GM12878 (cell line): ENCODE data around the gene RNF115. TPM values are rescaled to one million over a fixed set of nuclear protein-coding genes. Genes with fewer than 3 reads are reported as not detected.

Experiments used
- ATAC-seq: fragments of 200-7000 bp; cut with Tn5 transposase; 3 replicates; pipeline ENCODE4 v1.9.1; 2020; ENCODE audit warnings: mild to moderate bottlenecking, moderate library complexity
- BruUV-seq: library from RNA; stranded (reverse); fragments of 400-500 nt; replicated peaks from 2 replicates; lab custom pipeline; 2021; lab: Mats Ljungman, UMichigan
- CTCF ChIA-PET: fragments of 300-600 bp; sonication (Branson Sonifier 250); formaldehyde crosslinking; extraction: SDS; loops from one replicate; lab custom pipeline; 2021; ENCODE audit warnings: inconsistent platforms; lab: Yijun Ruan, JAX
- POLR2A ChIA-PET: fragments of 350-600 bp; formaldehyde crosslinking; extraction: SDS; loops from one replicate; lab custom pipeline; 2021; ENCODE audit warnings: inconsistent platforms; lab: Charles Lee
- RAD21 ChIA-PET: fragments of 300-600 bp; sonication (Branson Sonifier 250); formaldehyde crosslinking; loops from one replicate; lab custom pipeline; 2023; ENCODE audit warnings: antibody characterized with exemption; ENCODE audit not compliant: unreplicated experiment; lab: Charles Lee
- SMC1A ChIA-PET: fragments of 300-600 bp; sonication (Branson Sonifier 250); formaldehyde crosslinking; loops from one replicate; lab custom pipeline; 2023; ENCODE audit not compliant: unreplicated experiment, uncharacterized antibody; lab: Charles Lee
- DNase-seq: peaks from one replicate; pipeline ENCODE4 v3.0.0-alpha.2; 2011; ENCODE audit warnings: low read depth, low spot score
- FAIRE-seq: peaks from 3 replicates; lab custom pipeline; 2011; peaks lifted over from hg19 to GRCh38; lab: Jason Lieb, UNC
- H2AFZ ChIP-seq: 2 replicates; pipeline ENCODE4 v1.6.0; 2011; ENCODE audit warnings: low read depth, low read length, control low read depth; ENCODE audit not compliant: control insufficient read depth
- H3K27ac ChIP-seq: 2 replicates; pipeline ENCODE4 v1.5.1; 2011; ENCODE audit warnings: control low read depth; ENCODE audit not compliant: control insufficient read depth, insufficient read depth
- H3K27me3 ChIP-seq, 2 experiments: replicated peaks in 1 of 2; 2 replicates each; pipeline versions ENCODE4 v1.6.0 to v1.6.1; 2011; ENCODE audit warnings: low read length in 1 of 2; ENCODE audit not compliant: control insufficient read depth in 2 of 2, insufficient read depth in 2 of 2
- H3K36me3 ChIP-seq, 2 experiments: 2 replicates each; pipeline ENCODE4 v1.5.1; 2011; ENCODE audit warnings: low read length in 1 of 2; ENCODE audit not compliant: control insufficient read depth in 2 of 2, insufficient read depth in 2 of 2
- H3K4me1 ChIP-seq: 2 replicates; pipeline ENCODE4 v1.6.1; 2011; ENCODE audit warnings: mild to moderate bottlenecking, low read length, moderate library complexity, mixed read lengths; ENCODE audit not compliant: control insufficient read depth, insufficient read depth
- H3K4me2 ChIP-seq: 2 replicates; pipeline ENCODE4 v1.6.0; 2011; ENCODE audit warnings: control low read depth; ENCODE audit not compliant: control insufficient read depth, insufficient read depth
- H3K4me3 ChIP-seq: fragments of 200-600 bp; sonication (generic); 2 replicates; pipeline ENCODE4 v1.5.1; 2016
- H3K79me2 ChIP-seq: 2 replicates; pipeline ENCODE4 v1.6.0; 2011; ENCODE audit warnings: low read length; ENCODE audit not compliant: control insufficient read depth, insufficient read depth
- H3K9ac ChIP-seq: 2 replicates; pipeline ENCODE4 v1.8.0; 2011; ENCODE audit warnings: low read length, control low read depth, mixed read lengths; ENCODE audit not compliant: control insufficient read depth, insufficient read depth
- H3K9me3 ChIP-seq: replicated peaks from 3 replicates; pipeline ENCODE4 v1.5.1; 2011; ENCODE audit warnings: mild to moderate bottlenecking, low read length; ENCODE audit not compliant: control insufficient read depth, insufficient read depth
- H4K20me1 ChIP-seq: 2 replicates; pipeline ENCODE4 v1.6.0; 2011; ENCODE audit not compliant: control insufficient read depth, insufficient read depth
- BACH1 ChIP-seq: fragments of 450-650 bp; IDR thresholded peaks from 2 replicates; pipeline ENCODE4 v1.6.1; 2017; ENCODE audit warnings: mild to moderate bottlenecking, borderline replicate concordance
- GATAD2B ChIP-seq: fragments of 450-650 bp; conservative IDR thresholded peaks from 2 replicates; pipeline ENCODE4 v1.6.1; 2017; ENCODE audit warnings: low read depth, mild to moderate bottlenecking, moderate library complexity
- NR2C2 ChIP-seq: IDR thresholded peaks from 2 replicates; pipeline ENCODE4 v1.6.1; 2011; ENCODE audit warnings: borderline replicate concordance, low read depth; ENCODE audit not compliant: control insufficient read depth, insufficient read length
- ZNF274 ChIP-seq: IDR thresholded peaks from one replicate; pipeline ENCODE4 v1.8.0; 2011; ENCODE audit not compliant: insufficient read length, insufficient read depth
- WGBS: methylation state at CpG from one replicate; pipeline ENCODE4 v1.1.6; 2016; ENCODE audit warnings: low lambda C conversion rate; ENCODE audit not compliant: insufficient replicate concordance, insufficient coverage; ENCODE audit errors: missing lambda C conversion rate; 5-methylcytosine and 5-hydroxymethylcytosine counted together
- in situ Hi-C: fragments of 300-500 bp; cut with MboI; formaldehyde crosslinking; loops from 9 replicates; pipeline ENCODE4 v1.14.3; 2018; ENCODE audit warnings: mixed read lengths
- intact Hi-C: fragments of 100-400 bp; cut with micrococcal nuclease; formaldehyde crosslinking; loops from one replicate; pipeline ENCODE4 v1.14.2; 2022; ENCODE audit not compliant: unreplicated experiment
- polyA plus RNA-seq, 11 experiments: library from polyadenylated mRNA; depleted of rRNA in 4 of 11; unstranded in 6 of 11; stranded (reverse) in 5 of 11; fragments of >200 nt; fragmentation: Nextera tagmentation in 4 of 11; fragmentation: Illumina TruSeq in 1 of 11; extraction: Ambion mirVana in 4 of 11; extraction: Trizol in 1 of 11; gene quantifications; 1 replicate in 1 of 11; 2 replicates in 10 of 11; pipeline versions ENCODE4 v1.2.1 to v1.2.3, GENCODE V29; 2011 to 2016; ENCODE audit warnings: inconsistent platforms in 2 of 11, missing spikeins in 2 of 11, low read depth in 1 of 11
- total RNA-seq, 4 experiments: library from RNA; depleted of rRNA in 3 of 4; stranded (reverse); fragments of >200 nt in 3 of 4; fragmentation: Illumina TruSeq in 1 of 4; extraction: Trizol in 1 of 4; gene quantifications; 2 replicates each; pipeline versions ENCODE4 v1.2.1 to v1.2.3, GENCODE V29; 2013 to 2021
- TF ChIP-seq, protein P1 (sequence below): fragments of 450-650 bp; IDR thresholded peaks from 2 replicates; pipeline ENCODE4 v1.6.1; 2017; ENCODE audit warnings: low read depth, mild to moderate bottlenecking, moderate library complexity

The RNF115 gene
- total and polyA plus RNA-seq, 10 of the 15 experiments (the other 5 are each of a cell fraction or from before 2014, with no cell fraction given) = 3.4 to 22.0 (median 12.9) TPM

DNA sequence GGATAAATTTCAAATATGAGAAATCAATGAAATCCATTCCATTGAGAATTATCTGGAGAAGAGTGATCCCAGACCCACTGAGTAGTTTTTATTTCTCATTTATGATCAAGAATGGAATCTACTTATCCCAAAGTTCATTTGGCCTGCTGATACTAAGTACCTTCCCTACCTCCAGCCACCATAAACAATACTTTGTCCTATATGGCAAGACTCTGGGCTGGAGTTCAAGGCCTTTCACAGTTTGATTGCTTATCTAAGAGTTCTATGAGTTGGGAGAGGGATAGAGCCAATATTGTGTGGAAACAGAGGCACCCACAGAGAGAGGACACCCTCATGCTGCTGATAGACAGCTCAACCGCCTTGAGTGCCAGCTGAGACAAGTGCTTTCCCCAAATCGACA lies 121.8 kb downstream of the RNF115 start (continued):
- TF ChIP-seq, protein P1, sequence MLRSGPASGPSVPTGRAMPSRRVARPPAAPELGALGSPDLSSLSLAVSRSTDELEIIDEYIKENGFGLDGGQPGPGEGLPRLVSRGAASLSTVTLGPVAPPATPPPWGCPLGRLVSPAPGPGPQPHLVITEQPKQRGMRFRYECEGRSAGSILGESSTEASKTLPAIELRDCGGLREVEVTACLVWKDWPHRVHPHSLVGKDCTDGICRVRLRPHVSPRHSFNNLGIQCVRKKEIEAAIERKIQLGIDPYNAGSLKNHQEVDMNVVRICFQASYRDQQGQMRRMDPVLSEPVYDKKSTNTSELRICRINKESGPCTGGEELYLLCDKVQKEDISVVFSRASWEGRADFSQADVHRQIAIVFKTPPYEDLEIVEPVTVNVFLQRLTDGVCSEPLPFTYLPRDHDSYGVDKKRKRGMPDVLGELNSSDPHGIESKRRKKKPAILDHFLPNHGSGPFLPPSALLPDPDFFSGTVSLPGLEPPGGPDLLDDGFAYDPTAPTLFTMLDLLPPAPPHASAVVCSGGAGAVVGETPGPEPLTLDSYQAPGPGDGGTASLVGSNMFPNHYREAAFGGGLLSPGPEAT = no peak
- TF ChIP-seq BACH1 (no peak), GATAD2B (no peak)
- TF ChIP-seq, all 136 proteins: peak for 0

DNA sequence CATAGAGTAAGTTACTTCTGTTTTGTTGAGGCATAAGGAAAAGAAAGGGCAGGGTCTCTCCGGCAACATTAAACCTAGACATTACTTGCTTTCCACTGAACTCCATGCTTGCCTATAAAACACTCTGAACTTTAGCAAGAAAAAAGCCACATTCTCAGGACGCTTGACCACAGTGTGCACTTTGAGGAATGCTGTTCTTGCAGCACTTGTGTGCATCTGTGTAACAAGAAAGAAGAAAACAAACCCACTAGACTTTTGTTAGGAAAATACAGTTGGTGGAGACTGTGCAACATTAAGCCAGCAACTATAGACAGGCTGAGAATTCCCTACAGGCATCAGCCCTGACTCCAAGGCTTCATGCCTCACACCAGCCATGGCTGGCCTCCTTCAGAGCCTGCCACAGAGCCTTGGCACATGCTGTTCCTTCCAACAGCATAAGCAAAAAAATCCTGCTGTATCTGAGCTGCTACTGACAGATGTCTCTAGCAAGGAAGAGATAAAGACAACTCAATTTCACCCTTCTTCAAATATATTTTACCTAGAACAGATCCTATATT lies 122.5 kb downstream of the RNF115 start:
- H3K27me3 ChIP-seq = no peaks in the 10 kb centered on the region
- H3K79me2 ChIP-seq = no peaks in the 10 kb centered on the region
- in situ Hi-C loops (no loop called here), intact Hi-C loops (no loop called here)
- no peaks in the 10 kb centered on the region for H4K20me1 ChIP-seq
- no peak overlapping the region for H3K4me3 ChIP-seq
- WGBS = 49% methylated on average over 2 of the region's 2 CpGs
- ChIA-PET CTCF (interaction anchor here (1.4 kb wide), 1 partner anchor 19 kb away, joined by 4 read pairs; no protein-coding TSS in a partner anchor), SMC1A (no interaction called here), POLR2A (no interaction called here), RAD21 (no interaction called here)
- no peaks in the 10 kb centered on the region for H3K4me1 ChIP-seq
- DNase-seq (no peak), FAIRE-seq (no peak), ATAC-seq (no peak)
- H3K4me2 ChIP-seq = no peak overlapping the region
- H3K9me3 ChIP-seq = no peaks in the 10 kb centered on the region
- no peak overlapping the region for H2AFZ ChIP-seq
- BruUV-seq = no TSS peak
- H3K9ac ChIP-seq = no peak overlapping the region
- no peak for TF ChIP-seq ZNF274
- TF ChIP-seq NR2C2 = no peak
- no peaks in the 10 kb centered on the region for H3K36me3 ChIP-seq
- H3K27ac ChIP-seq = no peak overlapping the region
